GM15510 (cell line): Measurements from ENCODE around the gene KRTAP4-3.

ENCODE experiments used
- POLR2A ChIP-seq: IDR thresholded peaks from 3 replicates; pipeline ENCODE4 v1.6.1; 2011; ENCODE audit warnings: borderline replicate concordance; ENCODE audit not compliant: insufficient read length; ENCODE audit errors: extremely low read depth

KRTAP4-3 gene

DNA sequence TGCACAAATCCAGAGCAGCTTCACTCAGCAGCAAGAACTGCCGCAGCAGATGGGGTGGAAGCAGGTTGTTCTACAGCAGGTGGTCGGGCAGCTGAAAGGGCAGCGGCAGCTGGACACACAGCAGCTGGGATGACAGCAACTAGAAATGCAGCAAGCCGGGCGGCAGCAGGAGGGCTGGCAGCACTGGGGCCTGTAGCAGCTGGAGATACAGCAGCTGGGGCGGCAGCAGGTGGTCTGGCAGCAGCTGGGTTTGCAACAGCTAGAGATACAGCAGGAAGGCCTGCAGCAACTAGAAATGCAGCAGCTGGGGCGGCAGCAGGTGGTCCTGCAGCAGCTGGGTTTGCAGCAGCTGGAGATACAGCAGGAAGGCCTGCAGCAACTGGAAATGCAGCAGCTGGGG, 460 bp downstream of the KRTAP4-3 start:
- TF ChIP-seq POLR2A = no peak

DNA sequence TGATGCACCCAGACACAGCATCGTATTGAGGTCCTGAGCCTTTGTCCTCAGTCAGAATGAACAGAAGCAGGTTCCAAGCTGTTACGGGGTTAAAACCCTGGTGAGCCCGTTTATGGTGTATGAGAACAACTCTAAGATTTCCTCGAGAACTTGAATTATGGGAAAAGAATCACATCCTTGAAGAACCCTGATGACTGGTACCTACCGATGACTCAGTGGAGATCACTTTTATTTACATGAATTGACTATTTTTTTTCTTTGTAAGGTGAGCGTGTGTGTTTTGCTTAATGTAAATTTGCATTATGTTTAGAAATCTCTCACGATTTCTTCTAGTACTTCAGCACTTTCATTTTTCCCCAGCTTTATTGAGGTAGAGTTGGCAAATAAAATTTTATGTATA, 4.2 kb downstream of the KRTAP4-3 start:
- no peak for TF ChIP-seq POLR2A

DNA sequence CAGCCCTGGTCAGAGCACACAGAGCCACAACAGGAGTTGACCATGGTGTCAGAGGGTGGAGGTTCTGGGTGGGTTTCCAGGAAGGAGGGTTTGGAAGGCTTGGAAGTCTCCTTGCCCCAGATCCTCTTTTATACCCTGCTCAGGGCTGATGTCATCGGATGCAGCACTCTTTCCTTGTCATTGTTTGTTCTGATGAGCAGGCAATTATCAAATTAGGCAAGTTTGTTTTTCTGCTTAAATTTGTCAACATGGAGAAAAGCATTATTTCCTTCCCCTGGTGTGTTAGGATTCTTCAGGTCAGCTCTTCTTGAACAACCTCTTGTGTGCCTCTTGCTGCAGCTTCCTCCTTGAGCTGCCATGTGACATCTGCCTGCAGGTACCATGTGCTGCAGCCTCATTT, 7.4 kb downstream of the KRTAP4-3 start, which contains the start of gene KRTAP4-4:
KRTAP4-4 (minus strand) TSS at position 101 of the 400 bp plus-strand sequence; CDS start at position 44, 57 bp downstream.
- no peak for TF ChIP-seq POLR2A

DNA sequence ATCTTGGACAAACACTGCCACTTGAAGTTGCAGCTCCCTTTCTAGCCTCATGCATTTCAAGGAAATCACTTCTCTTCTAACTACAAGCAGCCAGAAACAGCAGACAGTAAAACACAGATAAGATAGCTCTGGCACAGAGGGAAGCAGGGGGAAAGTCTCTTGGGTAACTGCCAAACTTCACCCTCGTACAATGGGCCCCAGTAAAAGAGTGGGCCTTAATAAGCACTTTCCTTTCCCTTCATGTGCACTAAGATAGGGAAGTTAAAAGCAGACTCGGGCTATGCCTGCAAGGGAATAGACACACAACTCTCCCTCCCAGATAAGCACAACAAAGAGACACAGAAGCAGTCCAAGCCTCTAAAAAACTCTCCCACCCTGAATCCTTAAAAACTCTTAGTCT, 14.2 kb downstream of the KRTAP4-3 start:
- no peak for TF ChIP-seq POLR2A

DNA sequence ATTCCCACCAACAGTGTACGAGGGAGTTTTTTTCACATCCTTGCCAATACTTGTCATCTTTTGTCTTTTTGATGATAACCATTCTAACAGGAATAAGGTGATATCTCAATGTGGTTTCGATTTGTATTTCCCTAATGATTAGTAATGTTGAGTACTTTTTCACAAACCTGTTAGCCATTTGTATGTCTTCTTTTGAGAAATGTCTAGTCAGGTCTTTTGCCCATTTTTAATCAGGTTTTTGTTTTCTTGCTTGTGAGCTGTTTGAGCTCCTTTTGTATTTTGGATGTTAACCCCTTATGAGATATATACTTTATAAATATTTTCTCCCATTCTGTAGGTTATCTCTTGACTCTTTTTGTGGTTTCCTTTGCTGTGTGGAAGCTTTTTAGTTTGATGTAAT, 16.5 kb downstream of the KRTAP4-3 start:
- no peak for TF ChIP-seq POLR2A

DNA sequence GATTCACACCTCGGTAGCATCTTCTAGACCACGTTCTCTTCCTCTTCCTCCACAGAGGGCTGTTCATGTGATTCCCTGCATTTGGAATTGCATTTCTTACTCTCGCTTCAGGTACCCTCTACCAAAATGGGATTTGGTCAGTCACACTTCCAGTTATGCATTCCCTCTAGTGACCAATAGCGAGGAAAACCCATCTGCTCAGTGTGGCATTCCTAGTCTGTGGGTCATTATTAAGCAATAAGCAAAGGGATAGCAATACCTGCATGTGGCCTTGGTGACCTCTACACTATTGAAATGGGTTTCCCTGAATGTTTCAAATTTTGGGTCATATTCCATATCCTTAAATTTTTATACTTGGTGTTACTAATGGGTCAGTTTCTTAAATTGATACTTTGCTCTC, 18.0 kb downstream of the KRTAP4-3 start:
- no peak for TF ChIP-seq POLR2A

DNA sequence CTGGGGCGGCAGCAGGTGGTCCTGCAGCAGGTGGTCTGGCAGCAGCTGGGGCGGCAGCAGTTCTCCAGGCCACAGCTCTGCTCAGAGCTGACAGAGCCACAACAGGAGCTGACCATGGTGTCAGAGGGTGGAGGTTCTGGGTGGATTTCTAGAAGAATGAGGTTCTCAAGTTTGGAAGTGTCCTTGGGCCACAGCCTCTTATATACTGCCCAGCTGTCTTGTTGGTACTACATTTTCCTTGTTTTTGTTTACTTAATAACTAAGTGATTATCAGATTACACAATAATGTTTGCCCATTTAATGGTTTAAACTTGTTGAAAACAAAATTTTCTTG, 18.4 kb downstream of the KRTAP4-3 start, which contains the start of gene KRTAP4-5:
KRTAP4-5 (minus strand) TSS at position 174 of the 334 bp plus-strand sequence; CDS start at position 116, 58 bp downstream.
- no peak for TF ChIP-seq POLR2A

DNA sequence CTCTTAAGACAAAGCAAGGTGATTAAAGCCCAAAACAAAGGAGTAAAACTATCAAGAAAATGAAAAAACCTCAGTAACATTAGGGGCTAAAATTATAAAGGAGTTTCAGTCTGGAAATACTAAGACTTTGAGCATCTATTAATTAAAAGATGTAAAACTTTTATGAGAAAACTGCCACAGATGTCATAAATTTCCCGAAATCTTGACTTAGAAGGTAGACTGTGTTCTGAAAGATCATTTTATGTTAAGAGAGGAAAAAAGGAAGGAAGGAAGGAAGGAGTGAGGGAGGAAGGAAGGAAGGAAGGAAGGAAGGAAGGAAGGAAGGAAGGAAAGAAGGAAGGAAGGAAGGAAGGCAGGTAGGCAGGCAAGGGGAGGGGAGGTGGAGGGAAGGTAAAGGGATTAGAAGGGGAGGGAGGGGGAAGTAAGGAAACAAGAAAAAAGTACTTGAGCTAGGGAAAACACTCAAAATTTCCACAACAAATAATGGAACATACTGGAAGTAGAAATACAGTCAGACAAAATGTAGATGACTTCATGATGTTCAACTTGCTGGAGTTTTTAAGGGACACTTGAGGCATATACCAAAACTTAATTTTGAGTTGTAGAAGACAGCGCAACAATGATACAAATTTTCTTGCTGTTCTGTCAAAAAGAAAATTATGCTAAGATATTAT, 20.4 kb downstream of the KRTAP4-3 start:
- TF ChIP-seq POLR2A = no peak

DNA sequence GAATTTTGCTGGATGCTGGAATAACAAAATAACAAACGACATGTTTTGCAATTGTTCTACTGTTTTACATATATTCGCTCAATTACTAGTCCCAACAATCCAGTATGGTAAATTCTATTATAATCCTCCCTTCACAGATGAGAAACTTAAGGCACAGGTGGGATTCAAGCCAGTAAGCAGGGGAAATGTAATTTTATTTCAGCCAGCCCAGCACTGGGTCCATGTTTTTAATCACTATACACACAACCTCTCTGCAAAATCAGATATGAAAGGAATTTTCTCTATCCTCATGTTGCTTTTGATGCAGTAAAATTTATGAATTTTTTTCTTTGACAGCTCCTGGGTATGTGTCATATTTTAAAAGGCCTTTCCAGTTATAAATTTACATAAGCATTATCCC, 22.8 kb downstream of the KRTAP4-3 start:
- TF ChIP-seq POLR2A = no peak

DNA sequence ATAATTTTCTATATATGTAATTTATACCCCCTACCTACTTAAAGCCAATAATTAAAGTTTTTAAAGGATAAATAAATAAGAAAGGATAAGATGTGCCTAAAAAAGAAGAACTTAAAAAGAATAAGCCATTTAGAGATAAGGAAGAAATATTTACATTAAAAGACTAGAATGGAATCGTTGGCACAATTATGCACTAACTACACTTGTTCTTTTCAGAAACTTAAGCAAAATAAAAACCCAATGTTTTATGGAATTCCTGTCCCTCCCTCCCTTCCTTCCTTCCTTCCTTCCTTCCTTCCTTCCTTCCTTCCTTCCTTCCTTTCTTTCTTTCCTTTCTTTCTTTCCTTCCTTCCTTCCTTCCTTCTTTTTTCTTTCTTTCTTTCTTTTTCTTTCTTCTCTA, 23.2 kb downstream of the KRTAP4-3 start:
- TF ChIP-seq POLR2A = no peak

DNA sequence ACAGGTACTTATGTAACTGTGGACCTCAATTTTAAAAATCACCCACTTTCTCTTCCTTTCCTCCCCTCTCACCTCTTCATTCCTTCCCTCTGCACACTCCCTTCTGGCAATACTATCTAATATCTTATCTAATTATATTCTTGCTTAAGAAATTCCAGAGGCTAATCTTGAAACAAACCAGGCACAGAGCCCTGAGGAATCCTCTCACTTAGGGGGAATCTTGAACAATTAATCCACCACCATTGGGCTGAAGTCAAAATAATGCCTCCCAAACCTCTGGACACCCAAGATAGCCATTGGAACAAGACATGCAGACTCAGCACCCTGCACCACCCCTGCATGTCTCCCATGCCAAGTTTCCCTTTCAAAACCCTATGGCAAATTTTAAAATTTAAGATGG, 26.7 kb downstream of the KRTAP4-3 start:
- no peak for TF ChIP-seq POLR2A

DNA sequence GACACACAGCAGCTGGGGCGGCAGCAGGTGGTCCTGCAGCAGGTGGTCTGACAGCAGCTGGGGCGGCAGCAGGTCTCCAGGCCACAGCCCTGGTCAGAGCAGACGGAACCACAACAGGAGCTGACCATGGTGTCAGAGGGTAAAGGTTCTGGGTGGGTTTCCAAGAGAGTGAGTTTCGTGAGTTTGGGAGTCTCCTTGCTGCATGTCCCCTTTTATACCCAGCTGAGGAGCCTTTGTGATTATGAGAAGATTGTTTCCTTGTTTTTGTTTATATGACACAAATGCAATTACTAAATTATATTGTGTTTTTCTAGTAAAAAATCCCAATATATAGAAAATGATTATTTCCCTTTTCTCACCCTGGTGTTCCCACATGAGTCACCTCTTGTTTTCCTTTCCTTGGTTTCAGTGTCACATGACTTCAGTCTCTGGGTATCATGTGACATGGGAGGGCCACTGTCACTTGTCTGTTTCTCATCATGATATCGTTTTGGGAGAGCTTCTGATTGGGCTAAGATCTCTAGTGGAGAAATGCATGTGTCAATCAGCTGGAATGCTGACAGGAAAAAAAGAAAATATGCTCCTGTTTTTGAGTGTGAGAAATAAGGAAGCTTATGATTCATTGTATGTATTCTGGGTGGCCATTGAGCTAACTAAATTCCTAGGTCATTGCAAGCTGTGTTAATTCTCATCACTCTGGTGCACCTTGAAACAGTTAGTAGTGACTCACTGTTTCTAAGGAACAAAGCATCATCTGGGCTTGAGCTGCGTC, 27.5 kb downstream of the KRTAP4-3 start, which contains the start of gene KRTAP4-6:
KRTAP4-6 (minus strand) TSS at position 185 of the 772 bp plus-strand sequence; CDS start at position 128, 57 bp downstream.
- TF ChIP-seq POLR2A = no peak

DNA sequence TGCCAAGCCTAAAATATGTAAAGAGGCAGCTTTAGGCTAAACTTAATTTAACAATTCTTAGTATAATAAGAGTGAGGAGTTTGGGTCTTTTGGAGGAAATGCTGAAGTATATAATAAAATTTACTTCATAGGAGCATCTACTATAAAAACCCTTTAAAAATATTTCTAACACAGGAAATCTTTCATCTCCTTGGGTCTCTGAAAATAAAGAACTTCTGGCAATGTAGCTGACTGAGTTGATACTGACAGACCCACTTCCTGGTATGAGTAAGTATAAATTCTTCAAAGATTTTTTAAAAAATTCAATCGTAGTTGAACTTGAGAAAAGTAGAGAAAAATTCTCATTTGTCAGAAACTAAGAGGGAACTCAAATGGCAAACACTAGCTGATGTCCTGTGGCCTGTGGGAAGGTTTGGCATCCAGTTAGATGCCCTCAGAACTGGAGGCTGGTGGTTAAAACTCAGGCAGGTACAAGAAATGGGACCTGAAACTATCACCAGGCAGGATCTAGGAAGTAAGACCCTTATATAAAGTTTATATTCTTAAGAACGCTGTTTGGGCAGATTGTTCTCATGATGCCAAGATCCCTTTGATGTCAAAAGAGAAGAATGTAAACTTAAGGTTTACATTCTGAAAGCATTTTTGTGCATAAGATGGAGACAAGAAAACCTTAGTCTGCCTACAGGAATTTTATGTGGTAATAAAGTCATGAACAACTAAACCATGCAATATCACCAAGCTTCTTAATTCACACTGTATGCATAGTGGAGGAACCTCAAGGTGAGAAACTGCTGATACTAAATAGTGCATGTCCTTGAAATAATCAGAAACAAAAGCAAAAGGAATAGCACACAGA, 33.9 kb downstream of the KRTAP4-3 start:
- TF ChIP-seq POLR2A = no peak

DNA sequence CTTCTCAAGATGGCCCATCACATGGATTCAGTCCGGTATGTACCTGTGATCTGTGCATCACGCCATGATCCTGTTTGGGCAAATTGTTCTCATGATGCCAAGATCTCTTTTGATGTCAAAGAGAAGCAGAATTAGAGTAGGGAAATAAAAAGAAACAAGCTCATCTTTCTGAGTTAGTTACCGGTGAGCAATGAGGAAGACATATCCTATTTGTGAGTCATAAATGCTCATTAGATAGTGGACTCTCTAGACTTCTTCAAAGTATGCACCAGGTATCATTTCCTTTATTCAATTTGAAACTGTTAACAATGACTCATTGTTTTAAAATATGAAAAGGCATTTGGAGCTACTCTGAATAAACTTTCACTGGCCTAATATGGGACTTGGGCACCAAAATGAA, 36.0 kb downstream of the KRTAP4-3 start:
- no peak for TF ChIP-seq POLR2A

DNA sequence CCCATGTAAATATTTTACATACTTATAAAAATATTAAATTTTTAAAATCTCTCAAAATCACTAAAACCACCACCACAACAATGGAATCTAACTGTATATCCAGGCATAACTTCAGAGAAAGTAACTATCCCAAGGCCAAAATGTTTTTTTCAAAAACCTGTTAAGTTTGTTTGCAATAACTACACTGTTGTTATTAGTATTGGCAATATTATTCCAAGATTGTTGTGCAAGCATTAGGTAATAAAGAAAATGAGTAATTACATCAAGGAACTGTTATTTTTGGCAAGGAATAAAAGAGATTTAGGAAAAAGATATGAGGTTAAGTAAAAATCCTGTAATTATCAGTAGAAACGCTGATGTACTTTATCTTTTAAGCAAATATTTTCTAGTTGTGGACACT, 40.6 kb downstream of the KRTAP4-3 start:
- TF ChIP-seq POLR2A = no peak
